Tibial nerve (tissue), 4 donors: ENCODE measurements around the gene MYMK. TPM values are rescaled to one million over a fixed set of nuclear protein-coding genes. Genes with fewer than 3 reads are reported as not detected.

Source experiments
- DNase-seq, 2 donors: peaks; one replicate each; pipeline ENCODE4 v3.0.0-alpha.2; 2019; ENCODE audit warnings: low spot score in 2 of 2
- H3K27ac ChIP-seq, 4 donors: fragments of 200-600 bp; sonication (generic) in 3 of 4; one replicate each; pipeline ENCODE4 v1.5.1; 2017 to 2019; ENCODE audit warnings: mild to moderate bottlenecking in 1 of 4
- H3K27me3 ChIP-seq, 2 donors: fragments of 200-600 bp; sonication (generic) in 1 of 2; one replicate each; pipeline versions ENCODE4 v1.5.1 to v1.6.0; 2017 to 2019
- H3K36me3 ChIP-seq, 3 donors: fragments of 200-600 bp; sonication (generic); one replicate each; pipeline ENCODE4 v1.5.1; 2018 to 2019
- H3K4me1 ChIP-seq, 4 donors: fragments of 200-600 bp; sonication (generic) in 3 of 4; one replicate each; pipeline ENCODE4 v1.5.1; 2017 to 2019
- H3K4me3 ChIP-seq, 4 donors: fragments of 200-600 bp; sonication (generic) in 3 of 4; one replicate each; pipeline ENCODE4 v1.5.1; 2017 to 2019; ENCODE audit warnings: mild to moderate bottlenecking in 1 of 4, moderate library complexity in 1 of 4
- H3K9me3 ChIP-seq, 4 donors: fragments of 200-600 bp; sonication (generic) in 3 of 4; one replicate each; pipeline ENCODE4 v1.5.1; 2017 to 2019
- EP300 ChIP-seq, 2 donors: sonication (generic); formaldehyde crosslinking; IDR thresholded peaks; one replicate each; pipeline ENCODE4 v1.6.1; 2017; ENCODE audit warnings: antibody characterized with exemption in 2 of 2, mild to moderate bottlenecking in 1 of 2
- POLR2A ChIP-seq, 2 donors: fragments of 450-650 bp; IDR thresholded peaks; one replicate each; pipeline ENCODE4 v1.6.1; 2017; ENCODE audit warnings: antibody characterized with exemption in 2 of 2, mild to moderate bottlenecking in 2 of 2, moderate library complexity in 2 of 2
- WGBS, 2 donors: methylation state at CpG; one replicate each; pipeline ENCODE4 v1.1.5; 2018; 5-methylcytosine and 5-hydroxymethylcytosine counted together
- total RNA-seq, 4 donors: library from RNA; depleted of rRNA; stranded (reverse); fragments of >200 nt; gene quantifications; one replicate each; pipeline ENCODE4 v1.1.0, GENCODE V29; 2016
- TF ChIP-seq, protein P1 (sequence below), 5 experiments: fragments of 200-600 bp in 3 of 5; fragments of 450-650 bp in 2 of 5; sonication (generic) in 3 of 5; IDR thresholded peaks; one replicate each; pipeline ENCODE4 v1.5.1; 2016 to 2019; ENCODE audit warnings: antibody characterized with exemption in 5 of 5, mild to moderate bottlenecking in 3 of 5, moderate library complexity in 2 of 5

Gene MYMK
- total RNA-seq, 4 donors from 2014 or later, result 1.4 to 8.3 TPM; not detected in 2

DNA sequence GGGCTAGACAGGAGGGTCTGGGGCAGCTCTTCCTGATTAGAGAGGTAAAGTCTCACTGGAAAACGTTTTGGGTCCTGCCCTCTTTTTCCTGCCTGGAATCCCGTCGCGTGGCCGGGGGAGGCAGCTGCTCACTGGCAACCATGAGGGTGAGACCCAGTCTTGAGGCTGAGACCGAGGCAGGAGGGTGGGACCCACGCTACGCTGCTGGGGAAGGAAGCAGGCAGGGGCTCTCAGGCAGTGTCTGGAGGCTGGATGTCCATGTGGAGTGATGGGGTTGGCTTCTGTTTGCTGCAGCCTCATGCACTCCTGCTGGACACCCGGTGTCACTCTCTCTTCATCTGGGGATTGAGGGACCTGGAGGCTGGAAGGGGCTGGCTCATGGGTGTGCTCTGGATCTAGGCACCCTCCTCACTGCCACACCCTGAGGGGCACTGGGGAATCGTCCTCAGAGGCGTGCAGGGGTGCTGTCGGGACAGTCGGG lies 34.5 kb downstream of the MYMK start:
- H3K27ac ChIP-seq, result no peak overlapping the region
- no peaks in the 10 kb centered on the region for H3K27me3 ChIP-seq
- 64 to 72% methylated on average over 12 to 13 of the region's 13 CpGs for WGBS, 2 donors

DNA sequence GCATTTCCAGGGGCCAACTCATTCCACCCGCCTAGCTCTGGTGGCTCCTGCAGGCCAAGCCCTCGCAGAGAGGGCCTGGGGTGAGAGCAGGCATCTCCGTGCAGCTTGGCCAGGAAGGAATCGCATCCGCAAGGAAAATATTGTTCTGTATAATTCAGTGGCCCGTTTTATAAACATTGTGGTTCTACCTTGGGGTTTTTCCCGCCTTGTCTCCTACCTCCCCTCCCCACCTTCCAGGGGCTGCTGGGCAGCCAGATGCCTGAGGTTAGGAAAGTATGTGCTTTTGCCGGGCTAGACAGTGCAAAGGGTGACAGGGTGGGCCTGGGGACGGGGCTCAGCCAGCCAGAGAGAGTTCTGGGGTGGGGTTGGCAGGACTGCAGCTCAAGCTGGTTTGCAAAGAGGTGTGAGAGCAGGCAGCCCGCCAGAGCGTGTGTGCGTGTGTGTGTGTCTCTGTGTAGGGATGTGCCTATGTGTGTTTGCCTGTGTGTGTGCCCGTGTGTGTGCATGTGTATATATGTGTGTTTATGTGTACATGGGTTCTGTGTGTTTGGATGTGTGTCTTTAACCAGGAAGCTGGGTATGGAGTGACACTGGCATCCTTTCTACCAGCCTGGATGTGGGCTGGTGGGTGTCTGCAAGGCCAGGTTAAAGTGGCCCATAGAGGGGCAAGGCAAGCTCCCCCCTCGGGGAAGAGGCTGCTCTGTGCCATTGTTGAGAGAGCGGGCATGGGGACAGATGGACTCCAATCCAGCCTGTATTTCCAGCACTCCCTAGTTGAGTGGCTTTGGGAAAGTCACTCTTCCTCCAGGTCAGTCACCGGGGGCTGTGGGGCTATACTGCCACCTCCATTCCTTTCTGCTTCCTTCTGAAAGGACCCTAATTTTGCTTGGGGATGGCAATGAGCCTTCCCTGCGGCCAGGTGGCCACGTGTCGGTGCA lies 35.2 kb downstream of the MYMK start:
- TF ChIP-seq POLR2A (IDR thresholded peaks at IDR 0.05) (no peak), EP300 (IDR thresholded peaks at IDR 0.05) (no peak)
- TF ChIP-seq, protein P1, sequence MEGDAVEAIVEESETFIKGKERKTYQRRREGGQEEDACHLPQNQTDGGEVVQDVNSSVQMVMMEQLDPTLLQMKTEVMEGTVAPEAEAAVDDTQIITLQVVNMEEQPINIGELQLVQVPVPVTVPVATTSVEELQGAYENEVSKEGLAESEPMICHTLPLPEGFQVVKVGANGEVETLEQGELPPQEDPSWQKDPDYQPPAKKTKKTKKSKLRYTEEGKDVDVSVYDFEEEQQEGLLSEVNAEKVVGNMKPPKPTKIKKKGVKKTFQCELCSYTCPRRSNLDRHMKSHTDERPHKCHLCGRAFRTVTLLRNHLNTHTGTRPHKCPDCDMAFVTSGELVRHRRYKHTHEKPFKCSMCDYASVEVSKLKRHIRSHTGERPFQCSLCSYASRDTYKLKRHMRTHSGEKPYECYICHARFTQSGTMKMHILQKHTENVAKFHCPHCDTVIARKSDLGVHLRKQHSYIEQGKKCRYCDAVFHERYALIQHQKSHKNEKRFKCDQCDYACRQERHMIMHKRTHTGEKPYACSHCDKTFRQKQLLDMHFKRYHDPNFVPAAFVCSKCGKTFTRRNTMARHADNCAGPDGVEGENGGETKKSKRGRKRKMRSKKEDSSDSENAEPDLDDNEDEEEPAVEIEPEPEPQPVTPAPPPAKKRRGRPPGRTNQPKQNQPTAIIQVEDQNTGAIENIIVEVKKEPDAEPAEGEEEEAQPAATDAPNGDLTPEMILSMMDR (IDR thresholded peaks at IDR 0.05), result no peak
- Histone ChIP-seq H3K27ac (no peak overlapping the region), H3K27me3 (no peaks in the 10 kb centered on the region), H3K4me1 (peaks cover 0 to 44% (median 13%) of the 10 kb centered on the region in 4 donors), H3K4me3 (no peak overlapping the region), H3K9me3 (no peaks in the 10 kb centered on the region), H3K36me3 (no peaks in the 10 kb centered on the region)
- 73 to 82% methylated on average over 19 of the region's 19 CpGs for WGBS, 2 donors
- DNase-seq, result no peak

More for the DNA sequence above, 34.5 kb downstream of the MYMK start:
- TF ChIP-seq, protein P1 (IDR thresholded peaks at IDR 0.05), result no peak
- TF ChIP-seq POLR2A (IDR thresholded peaks at IDR 0.05) (no peak), EP300 (IDR thresholded peaks at IDR 0.05) (no peak)
- H3K36me3 ChIP-seq, result no peaks in the 10 kb centered on the region
- DNase-seq, result no peak
- peaks cover 0 to 49% (median 13%) of the 10 kb centered on the region in 4 donors for H3K4me1 ChIP-seq
- H3K4me3 ChIP-seq, result no peak overlapping the region
- H3K9me3 ChIP-seq, result no peaks in the 10 kb centered on the region

DNA sequence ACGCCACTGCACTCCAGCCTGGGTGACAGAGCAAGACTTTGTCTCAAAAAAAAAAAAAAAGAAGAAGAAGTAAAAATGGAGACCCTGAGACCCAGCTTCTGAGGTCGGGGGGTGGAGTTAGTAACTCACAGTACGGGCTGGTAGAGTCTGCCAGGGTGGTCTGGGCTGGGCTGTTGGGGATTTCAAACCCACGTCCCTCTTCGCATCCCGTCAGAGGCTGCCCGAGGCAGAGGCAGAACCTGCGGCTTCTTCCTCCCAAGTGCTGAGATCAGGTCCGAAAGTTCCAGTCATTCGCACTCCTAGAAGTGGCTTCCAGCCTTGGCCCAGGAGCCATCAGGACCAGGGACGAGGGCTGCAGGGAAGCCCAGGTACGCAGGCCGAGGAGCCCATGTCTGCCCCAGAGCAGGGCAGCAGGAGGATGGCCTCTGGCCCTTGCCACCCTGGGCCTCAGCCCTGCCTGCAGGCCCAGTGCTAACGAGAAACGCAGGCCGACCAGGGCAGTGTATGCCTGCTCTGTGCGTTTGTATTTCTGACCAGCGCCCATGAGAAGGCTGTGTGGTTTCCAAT lies 36.0 kb downstream of the MYMK start:
- no peak overlapping the region for H3K4me3 ChIP-seq
- H3K27me3 ChIP-seq, result no peaks in the 10 kb centered on the region
- no peak for TF ChIP-seq POLR2A (IDR thresholded peaks at IDR 0.05)
- TF ChIP-seq, protein P1 (IDR thresholded peaks at IDR 0.05), result no peak
- TF ChIP-seq EP300 (IDR thresholded peaks at IDR 0.05), result no peak

DNA sequence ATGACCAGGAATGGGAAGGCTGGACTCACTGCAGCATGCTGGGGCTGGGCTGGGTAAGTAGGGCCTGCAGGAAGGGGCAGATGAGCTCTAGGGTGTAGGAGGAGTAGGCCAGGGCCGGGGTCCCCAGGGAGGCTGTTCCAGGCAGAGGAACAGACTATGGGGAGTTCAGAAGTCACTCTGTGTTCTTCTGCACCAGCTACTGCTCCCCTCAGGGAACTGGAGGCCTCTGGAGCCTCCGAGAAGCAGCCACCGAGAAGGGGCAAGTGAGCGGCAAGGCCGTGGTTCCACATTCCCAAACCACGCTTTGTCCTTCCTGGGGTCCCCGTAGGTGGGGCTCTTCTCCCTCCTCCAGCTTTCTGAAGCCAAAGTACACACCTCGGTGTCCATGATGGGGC lies 37.4 kb downstream of the MYMK start:
- Histone ChIP-seq H3K4me1 (peaks cover 0 to 25% (median 9%) of the 10 kb centered on the region in 4 donors), H3K36me3 (no peaks in the 10 kb centered on the region), H3K4me3 (no peak overlapping the region), H3K9me3 (no peaks in the 10 kb centered on the region), H3K27ac (no peak overlapping the region), H3K27me3 (no peaks in the 10 kb centered on the region)
- no peak for DNase-seq
- TF ChIP-seq, protein P1 (IDR thresholded peaks at IDR 0.05), result no peak
- TF ChIP-seq EP300 (IDR thresholded peaks at IDR 0.05) (no peak), POLR2A (IDR thresholded peaks at IDR 0.05) (no peak)
- WGBS, 2 donors, result 87 to 89% methylated on average over 8 of the region's 8 CpGs

More for the DNA sequence above, 36.0 kb downstream of the MYMK start:
- DNase-seq, result no peak
- Histone ChIP-seq H3K9me3 (no peaks in the 10 kb centered on the region), H3K36me3 (no peaks in the 10 kb centered on the region), H3K27ac (no peak overlapping the region), H3K4me1 (peaks cover 0 to 38% (median 13%) of the 10 kb centered on the region in 4 donors)
- 80 to 86% methylated on average over 14 to 18 of the region's 18 CpGs for WGBS, 2 donors
